ENCODE measurements around the gene ELMO2.

DNA sequence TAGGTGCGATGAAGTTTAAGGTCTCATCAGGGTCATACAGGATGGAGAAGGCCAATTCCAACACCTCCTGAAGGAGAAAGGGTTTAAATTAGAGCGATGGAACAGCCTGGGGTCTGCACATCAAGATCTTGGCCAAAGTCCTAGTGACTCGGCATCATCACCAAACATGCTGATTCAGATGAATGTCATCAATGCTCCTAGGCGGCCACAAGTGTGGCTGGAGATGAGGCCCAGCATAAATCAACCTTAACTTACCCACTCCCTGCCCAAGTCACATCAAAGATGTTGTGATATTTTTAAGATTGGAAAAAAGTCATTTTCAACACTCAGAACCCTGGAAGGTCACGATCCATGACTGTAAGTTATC, 37.5 kb downstream of the ELMO2 start:
- no peak for TF ChIP-seq POLR2A (IDR thresholded peaks at IDR 0.05; ENCODE audit: low read depth, low read length)
- TF ChIP-seq TAF1 (IDR thresholded peaks at IDR 0.05; ENCODE audit: low read depth, low read length) = no peak
- no peak for TF ChIP-seq POLR2AphosphoS5 (IDR thresholded peaks at IDR 0.05; ENCODE audit: low read depth, low read length)
- no peak for TF ChIP-seq SPI1 (IDR thresholded peaks at IDR 0.05; ENCODE audit: low read depth, low read length)
- TF ChIP-seq PAX5 (IDR thresholded peaks at IDR 0.05; ENCODE audit: insufficient read depth, low read length, severe bottlenecking) = no peak
- no peak for TF ChIP-seq POU2F2 (IDR thresholded peaks at IDR 0.05; ENCODE audit: low read depth, low read length)
